Measurements from ENCODE around the gene DNAJB8. TPM values are rescaled to one million over a fixed set of nuclear protein-coding genes. Genes with fewer than 3 reads are reported as not detected.

Gene DNAJB8
- total RNA-seq, 1 experiment from 2014 or later: not detected

GRCh38 chr3:128480278-128480677 lies 13.6 kb upstream of the DNAJB8 start:
- H4K5ac ChIP-seq (ENCODE audit: insufficient read length, low read depth, low read length): no peak overlapping the region
- no peak overlapping the region for H2BK120ac ChIP-seq (ENCODE audit: low read depth, low read length, poor library complexity, severe bottlenecking)
- peaks cover 33 to 58% of the 10 kb centered on the region in 2 experiments for H3K4me1 Mint-ChIP-seq
- no peak overlapping the region for H3K27ac Mint-ChIP-seq
- H2BK12ac ChIP-seq (ENCODE audit: insufficient read length, low read depth, low read length): no peak overlapping the region
- no peak overlapping the region for H4K91ac ChIP-seq (ENCODE audit: insufficient read length, low read depth, low read length)
- no peak overlapping the region; the same call in 1 of the 2 replicates for H3K14ac ChIP-seq (ENCODE audit: insufficient read depth, low read length)
- DNase-seq: no peak
- no peak overlapping the region for H3K56ac ChIP-seq (ENCODE audit: insufficient read length, low read depth, low read length)
- H3K4me2 ChIP-seq (ENCODE audit: insufficient read depth, insufficient read length, low read length): no peak overlapping the region
- no peak overlapping the region for H3K18ac ChIP-seq (ENCODE audit: insufficient read length, low read depth, low read length)
- no peak overlapping the region for H2BK20ac ChIP-seq (ENCODE audit: low read depth, low read length, poor library complexity, severe bottlenecking)
- no peak overlapping the region for H3K27ac ChIP-seq (ENCODE audit: insufficient read length, low read depth, low read length)
- no peaks in the 10 kb centered on the region for H3K79me1 ChIP-seq (ENCODE audit: insufficient read depth, low read depth, low read length, poor library complexity, severe bottlenecking)
- H3T11ph ChIP-seq (ENCODE audit: low read length): no peak overlapping the region
- H3K4me3 Mint-ChIP-seq: no peak overlapping the region
- H3K23ac ChIP-seq (ENCODE audit: insufficient read length, low read depth, low read length): no peak overlapping the region
- no peaks in the 10 kb centered on the region; a peak in 1 of 5 replicates for H3K9me3 Mint-ChIP-seq
- H4K8ac ChIP-seq (replicated peaks; ENCODE audit: insufficient read length, low read depth, low read length): no peak overlapping the region
- no peaks in the 10 kb centered on the region for H3K79me2 ChIP-seq (ENCODE audit: insufficient read depth, low read length)
- peaks cover 0 to 6% (median 0%) of the 10 kb centered on the region in 3 experiments; a peak in 3 of 7 replicates for H3K36me3 Mint-ChIP-seq (ENCODE audit: insufficient read depth in 1 of 3, low read depth in 3 of 3)
- H3K9ac ChIP-seq (ENCODE audit: extremely low read depth, insufficient read length, low read length): no peak overlapping the region
- peaks cover 78% of the 10 kb centered on the region for H3K27me3 ChIP-seq (ENCODE audit: insufficient read depth, low read length)
- H3K23me2 ChIP-seq (ENCODE audit: insufficient read length, low read depth, low read length, poor library complexity, severe bottlenecking): peaks cover 4% of the 10 kb centered on the region
- H2BK15ac ChIP-seq (ENCODE audit: low read depth, low read length): no peak overlapping the region
- no peak overlapping the region for H2AK5ac ChIP-seq (ENCODE audit: insufficient read length, low read length)
- H4K20me1 ChIP-seq (ENCODE audit: control insufficient read depth, insufficient read depth, insufficient read length): peaks cover 4% of the 10 kb centered on the region
- no peak overlapping the region for H3K4ac ChIP-seq (ENCODE audit: low read depth, low read length)
- H3K27me3 Mint-ChIP-seq (ENCODE audit: low read depth): peaks cover 100% of the 10 kb centered on the region
- no peak for TF ChIP-seq CTCF (conservative IDR thresholded peaks at IDR 0.05)
- no peak overlapping the region for H2BK5ac ChIP-seq (ENCODE audit: insufficient read length, low read length)
- H3K9me3 ChIP-seq (ENCODE audit: control insufficient read depth, low read depth, low read length): no peaks in the 10 kb centered on the region
- H3K4me1 ChIP-seq (ENCODE audit: insufficient read depth, low read length): peaks cover 2% of the 10 kb centered on the region; the same call in 1 of the 2 replicates
- WGBS (ENCODE audit: extremely low coverage, insufficient read length, low lambda C conversion rate): no CpG with 5 or more reads among the region's 11 CpGs
- no peak overlapping the region for H2AFZ ChIP-seq (ENCODE audit: low read length)

Measured in H9 (cell line).